PFSK-1 (cell line): ENCODE measurements around the gene SUFU.

Experiments
- FOXP2 ChIP-seq: optimal IDR thresholded peaks from 2 replicates; pipeline ENCODE3; 2011; ENCODE audit warnings: borderline replicate concordance, control low read depth, inconsistent platforms; ENCODE audit not compliant: insufficient read depth; ENCODE audit errors: extremely low read length, extremely low read depth
- POLR2AphosphoS5 ChIP-seq: IDR thresholded peaks from 2 replicates; pipeline ENCODE4 v1.6.1; 2012; ENCODE audit warnings: low read depth, mild to moderate bottlenecking, control low read depth, low read length, moderate library complexity
- SIN3A ChIP-seq: IDR thresholded peaks from 2 replicates; pipeline ENCODE4 v1.6.1; 2012; ENCODE audit warnings: mild to moderate bottlenecking, low read length, moderate library complexity, borderline replicate concordance; ENCODE audit not compliant: insufficient read depth
- TAF1 ChIP-seq: IDR thresholded peaks from 2 replicates; pipeline ENCODE4 v1.6.1; 2012; ENCODE audit warnings: low read length, control low read depth, borderline replicate concordance; ENCODE audit not compliant: insufficient read depth
- TF ChIP-seq, protein P1 (sequence below), 2 experiments: IDR thresholded peaks; 2 replicates each; pipeline versions ENCODE4 v1.6.1 to v1.8.0; 2011 to 2012; ENCODE audit warnings: low read depth in 2 of 2, low read length in 2 of 2, control low read depth in 1 of 2, inconsistent platforms in 1 of 2, mild to moderate bottlenecking in 1 of 2, moderate library complexity in 1 of 2; ENCODE audit not compliant: insufficient read depth in 1 of 2

- TF ChIP-seq, protein P1, sequence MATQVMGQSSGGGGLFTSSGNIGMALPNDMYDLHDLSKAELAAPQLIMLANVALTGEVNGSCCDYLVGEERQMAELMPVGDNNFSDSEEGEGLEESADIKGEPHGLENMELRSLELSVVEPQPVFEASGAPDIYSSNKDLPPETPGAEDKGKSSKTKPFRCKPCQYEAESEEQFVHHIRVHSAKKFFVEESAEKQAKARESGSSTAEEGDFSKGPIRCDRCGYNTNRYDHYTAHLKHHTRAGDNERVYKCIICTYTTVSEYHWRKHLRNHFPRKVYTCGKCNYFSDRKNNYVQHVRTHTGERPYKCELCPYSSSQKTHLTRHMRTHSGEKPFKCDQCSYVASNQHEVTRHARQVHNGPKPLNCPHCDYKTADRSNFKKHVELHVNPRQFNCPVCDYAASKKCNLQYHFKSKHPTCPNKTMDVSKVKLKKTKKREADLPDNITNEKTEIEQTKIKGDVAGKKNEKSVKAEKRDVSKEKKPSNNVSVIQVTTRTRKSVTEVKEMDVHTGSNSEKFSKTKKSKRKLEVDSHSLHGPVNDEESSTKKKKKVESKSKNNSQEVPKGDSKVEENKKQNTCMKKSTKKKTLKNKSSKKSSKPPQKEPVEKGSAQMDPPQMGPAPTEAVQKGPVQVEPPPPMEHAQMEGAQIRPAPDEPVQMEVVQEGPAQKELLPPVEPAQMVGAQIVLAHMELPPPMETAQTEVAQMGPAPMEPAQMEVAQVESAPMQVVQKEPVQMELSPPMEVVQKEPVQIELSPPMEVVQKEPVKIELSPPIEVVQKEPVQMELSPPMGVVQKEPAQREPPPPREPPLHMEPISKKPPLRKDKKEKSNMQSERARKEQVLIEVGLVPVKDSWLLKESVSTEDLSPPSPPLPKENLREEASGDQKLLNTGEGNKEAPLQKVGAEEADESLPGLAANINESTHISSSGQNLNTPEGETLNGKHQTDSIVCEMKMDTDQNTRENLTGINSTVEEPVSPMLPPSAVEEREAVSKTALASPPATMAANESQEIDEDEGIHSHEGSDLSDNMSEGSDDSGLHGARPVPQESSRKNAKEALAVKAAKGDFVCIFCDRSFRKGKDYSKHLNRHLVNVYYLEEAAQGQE (IDR thresholded peaks at IDR 0.05; ENCODE audit: insufficient read depth in 1 of 2, low read depth in 2 of 2, low read length in 2 of 2), result no peak
- TF ChIP-seq TAF1 (no peak), POLR2AphosphoS5 (no peak), SIN3A (no peak), FOXP2 (no peak)
Measured at GRCh38 chr10:102615361-102615760, 111.6 kb downstream of the SUFU start.
